H1 (cell line): ENCODE measurements around the gene RELN. TPM values are rescaled to one million over a fixed set of nuclear protein-coding genes. Genes with fewer than 3 reads are reported as not detected.

Experiments
- CTCF ChIA-PET: fragments of 300-600 bp; sonication (Branson Sonifier 250); formaldehyde crosslinking; loops from one replicate; lab custom pipeline; 2021; ENCODE audit not compliant: partially characterized antibody; lab: Charles Lee
- POLR2A ChIA-PET: fragments of 300-600 bp; sonication (Branson Sonifier 250); formaldehyde crosslinking; loops from one replicate; lab custom pipeline; 2021; ENCODE audit warnings: inconsistent platforms; ENCODE audit not compliant: partially characterized antibody; lab: Charles Lee
- DNase-seq, 2 experiments: peaks; one replicate each; pipeline versions ENCODE4 v3.0.0 to v3.0.0-alpha.2; 2010 to 2022; ENCODE audit warnings: low spot score in 2 of 2, low read depth in 1 of 2, mixed read lengths in 1 of 2
- FAIRE-seq: peaks from 2 replicates; lab custom pipeline; 2011; peaks lifted over from hg19 to GRCh38; lab: Jason Lieb, UNC
- H2AFZ ChIP-seq: 2 replicates; pipeline ENCODE4 v1.8.1; 2012; ENCODE audit warnings: low read length, inconsistent platforms
- H2AK5ac ChIP-seq: 2 replicates; pipeline ENCODE4 v1.6.1; 2013; ENCODE audit warnings: low read depth, low read length
- H2BK120ac ChIP-seq: replicated peaks from 2 replicates; pipeline ENCODE3; 2013; ENCODE audit warnings: low read depth, low read length, inconsistent platforms
- H2BK12ac ChIP-seq: 2 replicates; pipeline ENCODE4 v1.6.1; 2013; ENCODE audit warnings: low read depth, low read length
- H2BK15ac ChIP-seq: 2 replicates; pipeline ENCODE4 v1.6.1; 2013; ENCODE audit warnings: low read length
- H2BK20ac ChIP-seq: 2 replicates; pipeline ENCODE4 v1.6.1; 2013; ENCODE audit warnings: low read length
- H2BK5ac ChIP-seq: 2 replicates; pipeline ENCODE4 v1.6.1; 2013; ENCODE audit warnings: low read depth, low read length
- H3K14ac ChIP-seq: 2 replicates; pipeline ENCODE4 v1.6.1; 2013; ENCODE audit warnings: inconsistent platforms; ENCODE audit not compliant: insufficient read length
- H3K18ac ChIP-seq: 2 replicates; pipeline ENCODE4 v1.6.1; 2013; ENCODE audit warnings: low read length; ENCODE audit errors: extremely low read depth
- H3K23ac ChIP-seq: 2 replicates; pipeline ENCODE4 v1.6.1; 2013; ENCODE audit warnings: inconsistent platforms; ENCODE audit not compliant: insufficient read length
- H3K23me2 ChIP-seq: 2 replicates; pipeline ENCODE4 v1.6.1; 2013; ENCODE audit warnings: low read depth, low read length
- H3K27ac ChIP-seq: 2 replicates; pipeline ENCODE4 v1.6.1; 2011; ENCODE audit warnings: low read depth, low read length, inconsistent platforms
- H3K27me3 ChIP-seq, 4 experiments: replicated peaks in 1 of 4; 1 replicate in 1 of 4; 2 replicates in 3 of 4; pipeline versions ENCODE4 v1.6.1 to v1.8.1; 2011 to 2013; ENCODE audit warnings: low read length in 3 of 4, mild to moderate bottlenecking in 3 of 4, inconsistent platforms in 2 of 4, mixed read lengths in 2 of 4, moderate library complexity in 1 of 4; ENCODE audit not compliant: control insufficient read depth in 3 of 4, insufficient read depth in 3 of 4; ENCODE audit errors: extremely low read depth in 1 of 4
- H3K36me3 ChIP-seq, 4 experiments: 2 replicates each; pipeline versions ENCODE4 v1.6.1 to v1.8.1; 2011 to 2013; ENCODE audit warnings: mild to moderate bottlenecking in 4 of 4, low read length in 3 of 4, moderate library complexity in 2 of 4, control low read depth in 1 of 4, inconsistent platforms in 1 of 4; ENCODE audit not compliant: insufficient read depth in 4 of 4, control insufficient read depth in 2 of 4
- H3K4ac ChIP-seq: replicated peaks from 2 replicates; pipeline ENCODE3; 2013; ENCODE audit warnings: low read length, low read depth, mixed read lengths, inconsistent platforms; ENCODE audit not compliant: insufficient read length
- H3K4me1 ChIP-seq, 4 experiments: replicated peaks in 1 of 4; 1 replicate in 1 of 4; 2 replicates in 3 of 4; pipeline versions ENCODE4 v1.6.1 to v1.8.1; 2011 to 2013; ENCODE audit warnings: low read length in 3 of 4, inconsistent platforms in 2 of 4, mixed read lengths in 1 of 4; ENCODE audit not compliant: insufficient read depth in 4 of 4, control insufficient read depth in 3 of 4
- H3K4me2 ChIP-seq, 2 experiments: 2 replicates each; pipeline versions ENCODE4 v1.6.1 to v1.8.1; 2011 to 2013; ENCODE audit warnings: low read depth in 2 of 2, low read length in 2 of 2, control low read depth in 1 of 2, inconsistent platforms in 1 of 2, mild to moderate bottlenecking in 1 of 2; ENCODE audit not compliant: insufficient read depth in 1 of 2
- H3K4me3 ChIP-seq, 4 experiments: fragments of 200-600, 300-600 bp in 1 of 4; sonication (generic), shearing (Covaris generic), sonication (Bioruptor Twin) in 1 of 4; 2 replicates each; pipeline versions ENCODE4 v1.5.1 to v1.8.1; 2011 to 2016; ENCODE audit warnings: low read length in 4 of 4, low read depth in 3 of 4, control low read depth in 2 of 4, inconsistent platforms in 2 of 4, mild to moderate bottlenecking in 2 of 4, mixed read lengths in 1 of 4, moderate library complexity in 1 of 4; ENCODE audit not compliant: insufficient read depth in 2 of 4; ENCODE audit errors: extremely low read depth in 1 of 4
- H3K56ac ChIP-seq: replicated peaks from 2 replicates; pipeline ENCODE3; 2013; ENCODE audit warnings: low read depth, mild to moderate bottlenecking, mixed read lengths, low read length, inconsistent platforms; ENCODE audit not compliant: insufficient read length
- H3K79me1 ChIP-seq: 2 replicates; pipeline ENCODE4 v1.6.1; 2013; ENCODE audit warnings: low read depth, low read length, control low read depth
- H3K79me2 ChIP-seq, 2 experiments: 2 replicates each; pipeline versions ENCODE4 v1.6.1 to v1.8.1; 2012 to 2013; ENCODE audit warnings: low read length in 2 of 2, mild to moderate bottlenecking in 2 of 2, inconsistent platforms in 1 of 2; ENCODE audit not compliant: insufficient read depth in 2 of 2, control insufficient read depth in 1 of 2
- H3K9ac ChIP-seq, 4 experiments: replicated peaks in 1 of 4; 1 replicate in 1 of 4; 2 replicates in 3 of 4; pipeline versions ENCODE4 v1.6.1 to v1.8.1; 2011 to 2013; ENCODE audit warnings: low read depth in 3 of 4, low read length in 3 of 4, control low read depth in 2 of 4, mild to moderate bottlenecking in 2 of 4, moderate library complexity in 2 of 4, inconsistent platforms in 1 of 4; ENCODE audit errors: extremely low read depth in 1 of 4
- H3K9me3 ChIP-seq, 2 experiments: 2 replicates each; pipeline versions ENCODE4 v1.6.1 to v1.8.1; 2012 to 2013; ENCODE audit warnings: mild to moderate bottlenecking in 2 of 2, moderate library complexity in 2 of 2, control low read depth in 1 of 2, inconsistent platforms in 1 of 2, low read depth in 1 of 2, low read length in 1 of 2, mixed read lengths in 1 of 2; ENCODE audit not compliant: insufficient read depth in 2 of 2
- H4K20me1 ChIP-seq, 2 experiments: replicated peaks in 1 of 2; 2 replicates each; pipeline versions ENCODE3 to v1.8.1; 2011 to 2013; ENCODE audit warnings: inconsistent platforms in 2 of 2, low read length in 2 of 2, mild to moderate bottlenecking in 1 of 2; ENCODE audit not compliant: insufficient read depth in 2 of 2, control insufficient read depth in 1 of 2
- H4K5ac ChIP-seq: 2 replicates; pipeline ENCODE4 v1.6.1; 2013; ENCODE audit warnings: low read length, low read depth, mixed read lengths, inconsistent platforms; ENCODE audit not compliant: insufficient read length
- H4K8ac ChIP-seq: 2 replicates; pipeline ENCODE4 v1.8.0; 2013; ENCODE audit warnings: mild to moderate bottlenecking, moderate library complexity, low read length, inconsistent platforms; ENCODE audit not compliant: insufficient read depth; ENCODE audit errors: extremely low read depth
- H4K91ac ChIP-seq: replicated peaks from 2 replicates; pipeline ENCODE3; 2013; ENCODE audit warnings: low read length, mixed read lengths, inconsistent platforms; ENCODE audit not compliant: insufficient read length
- BRCA1 ChIP-seq: IDR thresholded peaks from 2 replicates; pipeline ENCODE4 v1.6.1; 2012; ENCODE audit warnings: low read depth, low read length, improper control_type of control experiment
- CTBP2 ChIP-seq: IDR thresholded peaks from 2 replicates; pipeline ENCODE4 v1.7.0; 2011; ENCODE audit warnings: borderline replicate concordance, mild to moderate bottlenecking, moderate library complexity, mixed read lengths, low read length; ENCODE audit not compliant: insufficient read depth, insufficient read length
- MAFK ChIP-seq: IDR thresholded peaks from 2 replicates; pipeline ENCODE4 v1.6.1; 2012; ENCODE audit warnings: low read depth, mild to moderate bottlenecking, improper control_type of control experiment, low read length
- WGBS, 2 experiments: shearing (Covaris generic) in 1 of 2; methylation state at CpG; one replicate each; pipeline versions ENCODE4 v1.1.6 to v1.1.7; 2013 to 2015; ENCODE audit warnings: low lambda C conversion rate in 2 of 2, mixed read lengths in 2 of 2, inconsistent platforms in 1 of 2, low coverage in 1 of 2, missing lambda C conversion rate in 1 of 2; ENCODE audit not compliant: insufficient replicate concordance in 2 of 2, insufficient coverage in 1 of 2, insufficient read length in 1 of 2; ENCODE audit errors: extremely low coverage in 1 of 2, missing lambda C conversion rate in 1 of 2; 5-methylcytosine and 5-hydroxymethylcytosine counted together
- polyA plus RNA-seq, 7 experiments: library from polyadenylated mRNA; depleted of rRNA in 3 of 7; stranded (reverse) in 5 of 7; unstranded in 2 of 7; fragments of >200 nt in 5 of 7; fragments of 200-250 nt in 2 of 7; gene quantifications; 1 replicate in 5 of 7; 2 replicates in 1 of 7; 4 replicates in 1 of 7; pipeline versions ENCODE4 v1.2.1 to v1.2.3, GENCODE V29; 2011 to 2013; ENCODE audit warnings: missing spikeins in 2 of 7, mixed read lengths in 2 of 7
- total RNA-seq: library from RNA; stranded (reverse); fragmentation: NEBNext Ultra II Directional; extraction: Animal tissue kit (Norgen Biotek cat#: 25700); gene quantifications from 2 replicates; pipeline ENCODE4 v1.2.1, GENCODE V29; 2021

RELN gene
- total and polyA plus RNA-seq, 2 of the 8 experiments (the other 6 are each of a cell fraction or from before 2014, with no cell fraction given) = 0.03 to 0.07 TPM

DNA sequence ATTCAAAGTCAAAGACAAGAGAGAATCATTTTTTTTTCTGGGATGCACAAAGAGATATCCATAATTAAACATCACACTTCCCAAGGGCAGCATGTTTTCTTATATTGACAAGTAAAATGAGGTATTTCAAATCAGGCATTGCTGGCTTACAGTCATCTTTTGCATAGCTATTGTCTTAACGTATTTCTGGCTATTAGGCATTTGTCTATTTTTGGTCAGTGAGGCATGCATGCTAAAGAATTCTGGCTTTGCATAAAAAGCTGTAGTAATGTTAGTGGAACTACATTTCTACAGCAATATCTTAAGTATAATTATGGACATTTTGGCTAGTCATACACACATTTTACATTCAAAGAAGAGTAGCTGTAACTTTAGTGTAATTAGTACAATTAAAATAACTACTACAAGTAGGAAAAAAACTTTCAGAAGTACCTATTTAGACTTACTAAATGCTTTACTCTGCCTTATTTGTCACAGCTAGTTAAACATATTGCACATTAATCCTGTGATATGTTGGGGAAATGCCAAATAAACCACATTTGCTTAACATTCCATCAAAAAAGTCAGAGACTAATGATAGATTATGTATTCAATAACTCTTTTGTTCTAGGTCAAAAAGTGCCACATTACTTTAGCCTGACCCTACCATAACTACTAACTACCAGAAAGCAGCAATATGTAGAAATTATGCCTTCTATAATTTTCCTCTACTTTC is 76.4 kb downstream of the RELN start:
- H2BK20ac ChIP-seq = no peak overlapping the region
- TF ChIP-seq BRCA1 (no peak), MAFK (no peak), CTBP2 (no peak)
- CTCF ChIA-PET = interaction anchor here (0.6 kb wide), 1 partner anchor 64 kb away, joined by 3 read pairs; no protein-coding TSS in a partner anchor
- H3K27ac ChIP-seq = no peak overlapping the region
- H3K4me2 ChIP-seq = no peak overlapping the region
- no peaks in the 10 kb centered on the region for H4K20me1 ChIP-seq
- H3K4me1 ChIP-seq = no peaks in the 10 kb centered on the region
- H3K4ac ChIP-seq = no peak overlapping the region
- 73% methylated on average over 1 of the region's 1 CpG; no CpG with 5 or more reads in 1 of the 2 experiments for WGBS, 2 experiments
- no peak overlapping the region for H2BK15ac ChIP-seq
- POLR2A ChIA-PET = no interaction called here
- no peak overlapping the region for H4K91ac ChIP-seq
- no peak overlapping the region for H3K23ac ChIP-seq
- DNase-seq = no peak
- FAIRE-seq = no peak
- H2BK12ac ChIP-seq = no peak overlapping the region
- no peak overlapping the region for H3K4me3 ChIP-seq
- H3K56ac ChIP-seq = no peak overlapping the region
- no peak overlapping the region for H3K18ac ChIP-seq
- no peak overlapping the region for H2AK5ac ChIP-seq
- no peak overlapping the region for H4K5ac ChIP-seq
- H3K23me2 ChIP-seq = no peaks in the 10 kb centered on the region
- H3K14ac ChIP-seq = no peak overlapping the region
- no peaks in the 10 kb centered on the region for H3K79me1 ChIP-seq
- H2BK5ac ChIP-seq = no peak overlapping the region
- H3K36me3 ChIP-seq = no peaks in the 10 kb centered on the region
- no peak overlapping the region for H3K9ac ChIP-seq
- H2AFZ ChIP-seq = no peak overlapping the region
- H3K9me3 ChIP-seq = no peaks in the 10 kb centered on the region
- H3K79me2 ChIP-seq = no peaks in the 10 kb centered on the region
- no peak overlapping the region for H2BK120ac ChIP-seq
- H3K27me3 ChIP-seq = no peaks in the 10 kb centered on the region
- no peak overlapping the region for H4K8ac ChIP-seq
